Embryonic facial prominence (tissue), 1 donor: ENCODE measurements around the gene CLTB.

ENCODE experiments used
- DNase-seq: peaks from one replicate; pipeline ENCODE4 v3.0.0-alpha.2; 2016; ENCODE audit errors: extremely low spot score

CLTB gene

DNA sequence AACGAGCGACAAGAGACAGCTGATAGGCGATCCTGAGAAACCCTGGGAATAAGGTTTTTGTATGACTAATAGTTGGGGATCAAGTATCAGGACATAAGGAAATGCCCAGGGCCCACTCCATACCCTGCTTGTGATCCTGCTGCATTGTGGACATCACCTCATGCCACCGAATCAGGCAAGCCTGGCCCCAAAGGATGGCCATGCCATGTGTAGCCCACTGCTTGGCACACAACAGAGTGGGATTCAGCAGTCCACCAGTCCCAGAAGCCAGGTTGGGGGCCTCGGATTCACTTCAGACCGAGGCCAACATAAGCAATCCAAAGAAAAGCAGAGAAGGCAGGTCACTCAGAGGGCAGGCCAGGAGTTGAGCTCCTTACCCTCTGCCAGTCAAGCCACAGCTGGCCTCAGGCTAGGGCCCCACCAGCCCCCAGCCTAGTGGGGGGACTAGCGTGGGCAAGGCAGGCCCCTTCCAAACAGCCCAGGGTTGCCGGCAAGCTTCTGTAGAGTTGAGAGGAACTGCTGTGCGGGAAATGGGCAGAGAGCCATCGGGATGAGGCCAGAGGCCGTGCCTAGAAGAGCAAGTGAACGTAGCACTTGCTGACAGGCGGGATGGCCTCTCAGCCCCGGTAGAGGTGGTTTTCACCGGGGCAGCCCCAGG, 33.0 kb downstream of the CLTB start:
- no peak for DNase-seq

DNA sequence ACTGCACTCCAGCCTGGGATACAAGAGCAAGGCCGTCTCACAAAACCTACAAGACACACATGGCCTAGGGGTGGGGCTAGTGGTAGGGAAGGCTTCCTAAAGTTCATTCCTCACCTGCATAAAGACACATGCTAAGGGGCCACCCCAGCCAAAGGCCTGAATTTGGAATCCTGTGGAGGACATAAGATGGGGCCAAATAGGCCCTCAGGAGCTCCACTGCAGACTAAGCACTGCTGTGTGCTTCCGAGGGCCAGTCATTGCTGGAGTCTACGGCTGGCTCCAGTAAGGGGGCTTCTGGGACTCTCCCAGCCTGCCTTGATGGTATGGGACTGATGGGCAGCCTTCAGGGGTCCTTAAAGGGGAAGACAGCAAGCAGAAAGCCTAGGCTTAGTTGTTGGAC, 33.6 kb downstream of the CLTB start:
- DNase-seq: no peak

DNA sequence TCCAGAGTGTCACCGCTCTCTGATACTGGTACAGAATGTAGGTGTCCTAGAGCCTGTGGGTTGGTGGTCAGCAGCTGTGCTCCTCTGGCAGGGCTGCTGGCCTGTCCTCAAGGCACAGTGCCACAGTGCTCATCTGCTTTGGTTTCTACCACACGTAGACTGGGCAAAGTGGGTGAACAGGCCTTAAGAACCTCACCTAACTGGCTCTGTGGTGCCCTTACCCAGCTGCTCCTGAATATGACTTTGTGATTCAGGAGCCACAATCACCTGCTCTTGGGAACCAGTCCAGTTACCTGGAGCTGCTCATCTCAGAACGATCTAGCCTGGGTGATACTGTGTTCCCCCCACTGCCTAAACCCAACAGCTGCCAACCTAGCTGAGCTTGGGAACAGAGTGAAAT, 34.4 kb downstream of the CLTB start:
- no peak for DNase-seq

DNA sequence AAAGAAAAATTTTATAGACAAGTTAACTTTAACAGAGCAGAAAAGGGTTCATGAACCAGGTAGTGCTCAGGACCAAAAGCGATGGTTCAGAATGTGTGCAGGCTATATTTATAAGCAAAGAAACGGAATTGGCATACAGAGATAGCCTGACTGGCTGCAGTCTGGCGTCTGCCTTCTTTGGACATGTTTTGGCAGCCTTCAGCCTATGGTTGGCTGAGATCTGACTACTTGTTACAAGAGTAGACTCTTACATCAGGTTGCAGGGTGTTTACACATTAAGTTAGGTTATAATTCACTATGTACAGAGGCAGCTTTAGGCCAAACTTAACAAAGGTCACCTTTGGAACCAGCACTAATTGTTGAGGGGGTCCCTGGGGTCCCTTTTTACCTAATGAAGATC, 34.9 kb downstream of the CLTB start:
- DNase-seq: no peak

DNA sequence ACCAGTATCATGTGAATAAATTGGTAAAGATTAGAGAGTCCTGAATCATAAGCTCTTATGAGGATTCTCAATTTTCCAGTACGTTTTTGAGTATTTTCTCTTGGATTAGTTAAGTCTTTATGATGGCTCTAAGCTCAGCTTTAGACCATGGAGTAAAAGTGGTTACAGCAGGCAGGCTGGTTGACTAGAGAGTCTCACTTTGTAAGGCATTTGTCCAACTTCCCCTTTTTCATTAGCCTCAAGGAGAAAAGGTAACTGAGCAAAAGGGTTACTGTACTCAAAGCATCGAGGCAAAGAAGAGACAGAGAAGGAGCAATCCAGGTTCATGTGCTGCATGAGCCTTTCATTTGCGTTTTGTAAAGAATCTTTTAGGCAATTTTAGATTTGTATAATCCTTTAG, 36.5 kb downstream of the CLTB start:
- no peak for DNase-seq

DNA sequence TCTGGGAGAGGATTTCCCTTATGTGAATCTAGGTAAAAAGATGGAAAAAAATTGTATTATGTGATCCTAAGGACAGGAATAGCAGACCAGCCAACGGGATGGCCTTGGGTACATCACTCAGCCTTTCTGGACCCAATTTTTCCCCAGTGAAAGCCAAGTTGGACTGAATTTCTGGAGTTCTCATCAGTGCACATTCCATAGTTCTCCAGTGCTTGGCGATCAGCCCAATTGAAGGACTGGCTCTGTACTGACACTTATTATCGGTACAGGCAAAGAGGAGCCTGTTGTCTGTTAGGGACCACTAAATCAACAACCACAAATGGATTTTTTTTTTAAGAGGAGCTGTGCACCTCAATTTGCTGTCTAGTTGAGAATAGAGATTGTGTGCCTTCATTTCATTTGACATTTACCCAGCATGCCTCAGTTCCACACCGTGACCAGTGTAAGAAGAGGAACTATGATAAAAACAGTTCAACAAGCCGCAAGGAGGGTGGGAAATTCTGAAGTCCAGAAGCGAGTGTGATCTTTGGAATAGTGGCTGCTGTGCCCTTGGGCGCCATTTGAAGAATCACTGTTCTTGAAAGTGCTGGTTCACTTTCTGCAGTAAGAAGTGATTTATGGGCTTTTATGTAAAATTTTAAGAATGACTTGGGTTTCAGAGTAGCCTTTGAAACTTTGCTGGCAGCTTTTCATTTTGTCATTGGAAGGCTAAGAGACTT, 43.1 kb downstream of the CLTB start:
- DNase-seq: no peak

DNA sequence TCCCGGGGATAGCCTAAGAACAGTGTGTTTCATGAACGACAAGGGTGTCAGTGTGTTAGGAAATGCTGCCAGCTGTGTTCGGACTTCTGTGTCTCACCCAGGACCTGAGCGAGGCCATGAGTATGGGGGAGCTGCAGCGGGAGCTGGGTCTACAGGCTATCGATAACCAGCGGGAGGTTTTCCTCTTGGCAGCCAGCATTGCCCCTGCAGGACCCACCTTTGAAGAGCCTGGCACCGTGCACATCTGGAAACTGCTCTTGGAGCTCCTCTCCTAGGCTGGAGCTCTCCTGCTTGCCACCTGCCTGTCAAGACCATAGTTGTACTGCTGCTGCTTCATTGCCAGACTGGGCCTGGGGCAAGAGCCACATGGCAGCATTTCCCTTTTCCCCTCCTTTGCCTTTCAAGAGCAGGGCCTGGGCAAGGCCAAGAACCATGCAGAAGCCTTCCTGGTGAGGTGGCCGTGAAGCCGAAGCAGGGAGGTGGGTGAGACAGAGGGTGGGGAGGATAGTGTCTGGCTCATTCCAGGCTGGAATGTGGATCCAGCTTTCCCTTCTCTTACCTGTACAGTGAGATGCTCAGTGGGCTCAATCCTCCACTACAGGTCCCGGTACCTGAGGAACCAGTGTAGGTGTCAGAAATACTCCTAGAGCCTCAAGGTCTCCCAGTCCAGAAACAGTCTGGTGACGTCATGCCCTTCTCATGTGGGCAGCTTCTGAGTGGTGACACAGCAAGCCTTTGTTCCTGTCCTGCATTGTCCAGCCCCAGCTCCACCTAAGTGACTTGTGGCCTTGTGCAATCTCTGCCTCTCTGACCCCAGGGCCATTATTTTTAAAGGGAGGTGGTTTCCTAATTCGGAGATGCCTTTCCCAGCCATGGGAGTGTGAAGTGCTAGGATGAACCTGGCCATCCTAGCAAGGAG, 44.5 kb downstream of the CLTB start:
- DNase-seq: no peak

DNA sequence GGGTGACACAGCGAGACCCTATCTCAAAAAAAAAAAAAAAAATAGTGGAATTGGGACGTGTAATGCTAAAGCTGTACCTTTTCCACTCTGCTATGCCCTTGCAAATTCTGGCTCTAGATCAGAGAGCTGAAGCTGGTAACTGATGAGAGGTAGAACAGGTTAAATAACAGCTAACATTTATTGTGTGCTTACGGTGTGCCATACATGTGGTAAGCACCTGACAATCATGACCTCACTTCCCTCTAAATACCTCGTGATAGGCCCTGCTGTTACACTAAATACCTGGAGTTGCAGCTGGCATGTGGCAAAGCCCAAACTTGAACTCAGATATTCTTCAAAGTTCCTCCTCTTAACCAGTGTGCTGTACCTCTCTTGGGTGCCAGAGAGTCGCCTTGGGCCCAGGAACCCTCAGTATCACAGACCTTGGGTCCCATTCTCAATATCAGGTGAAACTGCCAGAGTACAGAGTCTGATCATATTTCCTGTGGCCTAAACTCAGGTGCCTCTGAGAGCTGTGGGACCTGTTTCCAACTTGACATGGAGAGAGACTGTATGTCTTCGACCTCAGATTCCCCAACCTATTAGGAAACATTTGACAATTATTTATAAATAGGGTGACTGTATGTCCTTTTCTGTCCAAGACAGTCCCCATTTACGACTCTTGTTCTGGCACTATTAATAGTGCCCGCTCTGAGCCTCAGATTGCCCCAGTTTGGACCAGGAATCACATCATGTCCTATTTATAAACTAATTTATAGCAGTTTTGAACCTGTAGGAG, 46.2 kb downstream of the CLTB start:
- DNase-seq: no peak

DNA sequence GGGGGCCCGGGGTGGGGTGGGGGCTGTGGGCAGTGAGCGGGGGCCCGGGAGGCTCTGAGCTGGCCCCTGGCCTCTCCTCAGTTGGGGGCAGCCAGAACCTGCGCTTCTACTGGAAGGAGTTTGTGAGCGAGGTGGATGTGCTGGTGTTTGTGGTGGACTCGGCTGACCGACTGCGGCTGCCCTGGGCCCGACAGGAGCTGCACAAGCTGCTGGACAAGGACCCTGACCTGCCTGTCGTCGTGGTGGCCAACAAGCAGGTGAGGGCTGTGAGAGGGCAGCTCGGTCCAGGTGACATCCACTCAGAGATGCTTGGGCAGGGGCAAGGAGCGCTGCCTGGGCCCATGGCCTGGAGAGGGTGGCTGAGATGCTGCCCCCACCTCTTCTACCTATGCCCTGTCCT, 47.6 kb downstream of the CLTB start:
- no peak for DNase-seq

DNA sequence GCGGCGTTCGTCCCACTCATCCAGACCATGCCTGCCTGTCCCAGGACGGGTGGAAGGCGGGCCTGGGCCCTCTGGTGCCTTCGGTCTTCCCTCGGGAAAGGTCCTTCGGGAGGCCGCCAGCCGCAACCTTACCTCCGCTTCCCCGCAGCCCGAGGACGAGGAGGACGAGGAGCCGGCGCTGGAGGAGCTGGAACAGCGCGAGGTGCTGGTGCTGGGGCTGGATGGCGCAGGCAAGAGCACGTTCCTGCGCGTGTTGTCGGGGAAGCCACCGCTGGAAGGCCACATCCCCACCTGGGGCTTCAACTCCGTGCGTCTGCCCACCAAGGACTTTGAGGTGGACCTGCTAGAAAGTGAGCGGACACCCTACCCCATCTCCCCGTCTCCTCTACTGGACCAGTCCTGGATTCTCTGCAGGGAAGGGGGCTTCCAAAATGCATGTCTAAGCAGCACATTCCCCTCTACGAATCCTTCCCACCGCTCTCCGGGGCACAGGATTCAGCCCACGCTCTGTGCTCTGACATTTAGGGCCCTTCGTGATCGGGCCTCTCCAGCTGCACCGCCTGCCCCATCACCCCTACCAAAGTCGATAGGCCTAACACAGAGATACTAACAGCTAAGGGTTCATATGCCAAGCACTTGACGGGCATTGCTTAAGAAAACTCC, 50.0 kb downstream of the CLTB start:
- no peak for DNase-seq

DNA sequence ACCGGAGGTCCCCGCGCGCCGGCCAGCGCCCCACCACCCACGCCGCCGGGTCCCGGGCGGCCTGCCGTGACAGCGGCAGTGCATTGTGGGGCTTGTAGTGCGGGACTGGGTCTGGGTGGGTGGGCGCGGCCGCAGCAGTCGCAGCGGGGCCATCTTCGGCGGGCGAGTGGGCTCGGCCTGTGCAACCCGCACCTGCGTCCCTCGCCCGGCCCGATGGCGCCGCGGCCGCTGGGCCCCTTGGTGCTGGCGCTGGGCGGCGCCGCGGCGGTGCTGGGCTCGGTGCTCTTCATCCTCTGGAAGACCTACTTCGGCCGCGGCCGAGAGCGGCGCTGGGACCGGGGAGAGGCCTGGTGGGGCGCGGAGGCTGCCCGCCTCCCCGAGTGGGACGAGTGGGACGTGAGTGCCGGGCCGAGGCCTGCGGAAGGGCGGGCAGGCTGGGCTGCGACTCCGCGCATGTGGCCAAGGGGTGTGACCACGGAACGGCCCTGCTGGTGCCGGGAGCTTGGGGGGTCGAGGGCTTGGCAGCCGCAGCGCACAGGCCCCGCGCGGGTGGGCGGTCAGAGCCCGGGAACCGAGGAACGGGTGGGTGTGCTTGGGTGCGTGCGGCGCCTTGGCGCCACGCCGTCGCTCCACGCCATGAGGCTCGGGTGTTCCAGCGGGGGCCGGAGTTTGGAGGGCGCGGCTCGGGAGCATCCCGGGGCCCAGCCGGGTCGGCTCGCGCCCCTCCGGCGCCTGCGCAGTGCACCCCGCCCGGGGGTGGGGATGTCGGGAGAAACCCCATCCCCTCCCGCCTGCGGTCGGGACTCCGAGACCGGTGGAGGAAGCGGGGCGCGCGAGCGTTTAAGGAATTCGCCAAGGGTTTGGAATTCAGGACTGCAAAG, 50.7 kb downstream of the CLTB start, which contains the start of gene ARL10:
Gene ARL10 (plus strand): TSS at position 137 of the 881 bp plus-strand sequence. CDS start 77 bp downstream, at position 214.
- no peak for DNase-seq

DNA sequence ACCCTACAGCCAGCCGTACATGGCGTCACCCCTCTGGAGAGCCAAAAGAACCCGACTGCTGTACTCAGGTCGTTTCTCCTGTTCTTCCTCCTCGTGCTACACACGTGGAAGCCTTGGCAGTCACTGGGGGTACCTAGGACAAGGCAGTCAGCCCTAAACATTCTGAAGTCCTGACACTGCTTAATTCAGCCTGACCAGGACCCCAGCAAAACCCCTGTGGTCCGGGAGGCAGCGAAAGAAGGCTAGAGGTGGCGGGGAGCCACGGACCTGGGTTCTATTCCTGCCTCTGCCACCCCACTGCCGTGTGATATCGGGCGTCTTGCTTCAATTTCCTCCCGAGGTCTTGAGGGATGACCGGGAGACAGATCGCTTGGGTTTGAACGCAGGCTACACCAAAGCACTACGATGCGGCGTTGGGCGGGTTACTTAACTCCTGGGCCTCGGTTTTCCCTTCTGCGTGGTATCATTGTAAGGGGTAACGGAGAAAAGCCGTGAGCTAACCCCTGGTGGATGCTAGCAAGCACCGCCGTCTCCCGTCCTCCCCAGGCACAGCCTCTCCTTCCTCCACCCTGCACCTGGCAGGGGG, 51.5 kb downstream of the CLTB start:
- DNase-seq: no peak

DNA sequence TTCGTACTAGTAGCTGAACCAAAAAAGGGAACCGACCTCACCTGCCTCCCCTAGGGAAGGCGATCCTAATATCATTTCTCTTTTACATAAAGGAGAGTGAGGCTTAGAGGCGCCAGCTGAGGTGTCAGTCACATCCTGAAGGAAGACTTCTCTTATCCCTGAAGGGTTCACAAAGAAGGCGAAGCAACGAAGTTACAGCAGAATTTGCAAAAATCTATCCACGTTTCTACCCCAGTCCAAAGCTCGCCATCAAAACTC, 54.2 kb downstream of the CLTB start:
- no peak for DNase-seq

DNA sequence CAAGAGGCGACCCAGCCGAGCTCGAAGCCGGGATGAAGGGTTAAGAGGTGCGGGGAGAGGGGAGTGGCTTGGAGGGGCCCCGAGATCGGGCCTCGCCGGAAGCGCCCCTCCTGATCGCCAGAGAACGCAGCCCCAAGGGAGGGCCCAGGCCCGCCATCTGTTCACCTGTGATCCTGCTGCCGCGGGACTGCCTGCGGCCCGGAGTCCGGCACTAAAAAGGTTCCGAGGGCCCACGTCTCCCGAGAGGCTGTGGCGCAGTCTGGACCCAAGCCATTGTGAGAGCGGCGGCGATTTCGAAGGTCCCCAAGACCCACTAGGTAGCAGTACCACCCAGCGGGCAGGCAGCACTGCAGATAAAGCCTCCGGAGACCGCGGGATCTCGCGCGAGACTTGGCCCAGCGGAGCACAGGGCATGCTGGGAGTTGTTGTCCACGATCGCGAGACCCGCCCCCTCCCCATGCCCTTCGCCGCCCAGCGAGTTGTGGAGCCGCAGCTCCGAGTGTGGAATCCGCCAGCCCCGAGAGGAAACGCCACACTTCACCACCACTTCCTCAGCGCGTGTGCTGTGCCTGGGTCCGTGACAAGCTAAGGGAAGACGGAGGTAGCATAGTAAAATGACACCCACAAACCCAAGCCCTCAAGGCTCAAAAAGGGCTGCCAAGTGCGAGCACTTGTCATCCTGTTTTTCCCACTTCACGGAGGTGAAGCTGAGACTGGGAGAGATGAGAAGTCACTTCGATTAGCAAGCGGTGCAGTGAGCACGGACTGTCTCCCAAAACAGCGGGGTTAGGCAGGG, 54.7 kb downstream of the CLTB start, which contains the start of gene KIAA1191:
Gene KIAA1191 (minus strand): TSS at position 328 of the 796 bp plus-strand sequence. CDS start 2,256 bp downstream, outside the sequence.
- peak; percentile 82 for DNase-seq

DNA sequence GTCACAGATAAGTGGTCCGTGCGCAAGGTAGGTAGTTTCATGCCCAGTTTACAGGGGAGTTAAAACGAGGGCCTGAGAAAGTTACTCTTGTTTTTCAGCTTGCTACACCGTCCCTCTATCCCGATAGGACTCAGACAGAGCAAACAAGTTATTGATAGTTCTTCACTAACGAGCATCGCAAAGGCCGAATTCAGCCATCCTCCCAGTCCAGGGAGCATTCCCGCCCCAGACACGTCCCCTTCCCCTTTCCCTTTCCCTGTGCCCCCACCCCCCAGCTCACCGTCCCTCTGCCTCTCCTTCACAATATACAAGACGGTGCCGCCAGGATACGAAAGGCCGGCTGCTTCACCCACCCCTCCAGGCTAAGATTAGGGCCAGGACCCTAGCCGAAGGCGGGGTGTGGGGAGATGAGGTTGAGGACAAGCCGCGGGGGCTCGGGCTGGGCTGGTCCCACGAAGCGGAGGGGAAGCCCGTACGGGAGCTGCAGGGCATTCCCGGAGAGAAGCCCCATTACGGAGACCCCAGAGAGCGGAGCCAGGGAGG, 55.4 kb downstream of the CLTB start:
- no peak for DNase-seq

DNA sequence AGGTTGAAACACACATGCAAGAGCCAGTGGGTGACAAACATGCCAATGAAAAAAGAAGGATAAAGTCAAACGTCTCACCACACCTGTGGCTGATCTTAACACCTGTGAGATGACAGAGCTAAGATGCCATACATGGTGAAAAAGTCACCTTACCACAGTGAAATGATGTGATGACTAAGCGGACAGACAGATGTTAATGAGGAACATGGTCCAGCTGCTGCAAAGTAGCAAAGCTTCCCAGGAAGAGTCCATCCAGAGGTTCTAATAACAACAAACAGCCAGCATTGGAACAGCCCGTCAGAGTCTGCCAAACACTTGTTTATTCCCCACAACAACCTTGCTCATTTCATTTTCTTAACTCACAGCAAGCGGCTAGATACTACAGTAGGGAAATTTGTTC, 56.7 kb downstream of the CLTB start:
- DNase-seq: no peak

DNA sequence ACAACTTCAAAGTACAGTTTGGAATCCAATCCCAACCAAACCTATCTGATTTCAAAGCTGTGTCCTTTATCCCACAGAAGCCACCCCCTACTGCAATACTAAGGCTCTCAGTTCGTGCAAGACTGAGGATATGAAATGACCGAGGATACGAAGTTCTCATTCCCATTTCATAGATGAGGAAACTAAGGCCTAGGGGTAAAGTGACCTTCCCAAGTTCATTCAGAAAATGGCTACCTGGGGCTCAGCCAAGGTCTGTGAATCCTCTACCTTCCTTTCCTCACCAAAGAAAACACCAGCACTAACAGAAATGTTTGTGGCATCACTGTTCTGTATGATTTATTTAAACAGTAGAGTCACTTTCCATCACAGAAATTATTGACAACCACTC, 60.2 kb downstream of the CLTB start:
- no peak for DNase-seq

DNA sequence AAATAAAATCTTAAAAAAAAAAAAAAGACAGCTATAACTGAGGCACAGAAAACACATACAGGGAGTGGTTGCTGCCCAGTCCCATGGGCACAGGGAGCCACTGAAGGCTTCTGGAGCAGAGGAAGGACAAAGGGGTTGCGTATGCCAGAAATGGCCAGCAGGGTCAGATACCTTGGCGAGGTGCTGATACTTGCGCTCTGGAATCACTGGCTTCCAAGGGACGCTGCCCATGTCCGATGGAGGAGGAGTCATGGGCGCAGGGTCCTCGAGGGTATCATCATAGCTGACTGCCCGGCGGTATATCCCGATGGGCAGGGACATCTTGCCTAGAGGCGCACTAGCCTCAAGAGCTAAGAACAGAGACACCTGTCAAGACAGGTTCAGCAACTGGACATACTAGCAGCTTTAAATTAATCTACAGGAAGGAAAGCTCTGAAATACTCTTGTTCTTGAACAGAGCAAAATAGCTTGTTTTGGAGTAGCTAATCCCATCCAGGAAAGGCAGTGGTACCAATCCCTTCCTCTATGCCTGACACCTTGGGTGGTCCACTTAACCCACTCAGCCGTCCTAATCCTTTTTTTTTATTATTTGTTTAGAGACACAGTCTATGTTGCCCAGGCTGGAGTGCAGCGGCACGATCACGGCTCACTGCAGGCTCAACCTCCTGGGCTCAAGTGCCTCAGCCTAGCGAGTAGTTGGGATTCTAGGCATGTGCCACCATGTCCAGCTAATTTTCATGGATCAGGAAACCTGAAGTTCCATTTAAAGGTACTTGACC, 60.8 kb downstream of the CLTB start:
- DNase-seq: no peak
